Common myeloid progenitor, CD34-positive (primary cell): ENCODE results near the gene CUEDC1.

Source experiments
- CTCF ChIA-PET: fragments of 350-600 bp; sonication (Branson Sonifier 250); formaldehyde crosslinking; loops from one replicate; lab custom pipeline; 2021; ENCODE audit warnings: antibody characterized with exemption; lab: Charles Lee
- POLR2A ChIA-PET: fragments of 350-600 bp; sonication (Branson Sonifier 250); formaldehyde crosslinking; loops from one replicate; lab custom pipeline; 2021; ENCODE audit warnings: antibody characterized with exemption; lab: Charles Lee
- DNase-seq, 3 donors: peaks; one replicate each; pipeline versions ENCODE4 v3.0.0 to v3.0.0-alpha.2; 2013
- H3K27ac ChIP-seq, 2 experiments: 1 replicate in 1 of 2; 2 replicates in 1 of 2; pipeline ENCODE4 v1.7.0; 2013; ENCODE audit warnings: inconsistent platforms in 2 of 2, low read length in 2 of 2, mild to moderate bottlenecking in 2 of 2, low read depth in 1 of 2, moderate library complexity in 1 of 2; ENCODE audit not compliant: severe bottlenecking in 2 of 2, insufficient read depth in 1 of 2, poor library complexity in 1 of 2
- H3K27me3 ChIP-seq, 5 experiments: replicated peaks in 2 of 5; 1 replicate in 3 of 5; 2 replicates in 2 of 5; pipeline versions ENCODE4 v1.6.1 to v1.7.0; 2013; ENCODE audit warnings: low read length in 4 of 5, mild to moderate bottlenecking in 2 of 5, moderate library complexity in 2 of 5, inconsistent platforms in 1 of 5; ENCODE audit not compliant: insufficient read depth in 5 of 5, control insufficient read depth in 4 of 5
- H3K36me3 ChIP-seq, 4 experiments: 1 replicate in 2 of 4; 2 replicates in 2 of 4; pipeline versions ENCODE4 v1.6.1 to v1.7.0; 2013; ENCODE audit warnings: low read length in 3 of 4, control low read depth in 1 of 4, mild to moderate bottlenecking in 1 of 4; ENCODE audit not compliant: control insufficient read depth in 4 of 4, insufficient read depth in 4 of 4
- H3K4me1 ChIP-seq, 4 experiments: 1 replicate in 3 of 4; 2 replicates in 1 of 4; pipeline versions ENCODE4 v1.6.1 to v1.7.1; 2013; ENCODE audit warnings: low read length in 3 of 4, mild to moderate bottlenecking in 3 of 4, control low read depth in 1 of 4, inconsistent platforms in 1 of 4, moderate library complexity in 1 of 4; ENCODE audit not compliant: control insufficient read depth in 4 of 4, insufficient read depth in 4 of 4; ENCODE audit errors: control extremely low read depth in 1 of 4
- H3K4me3 ChIP-seq, 7 experiments: 1 replicate in 4 of 7; 2 replicates in 3 of 7; pipeline versions ENCODE4 v1.5.1 to v1.7.0; 2013; ENCODE audit warnings: mild to moderate bottlenecking in 7 of 7, low read length in 6 of 7, moderate library complexity in 6 of 7, inconsistent platforms in 2 of 7, low read depth in 2 of 7, control low read depth in 1 of 7; ENCODE audit not compliant: insufficient read depth in 4 of 7, control insufficient read depth in 1 of 7; ENCODE audit errors: extremely low read depth in 1 of 7
- H3K9me3 ChIP-seq, 5 experiments: 1 replicate in 4 of 5; 2 replicates in 1 of 5; pipeline versions ENCODE4 v1.6.1 to v1.7.1; 2013; ENCODE audit warnings: low read length in 4 of 5, mild to moderate bottlenecking in 2 of 5, inconsistent platforms in 1 of 5, low read depth in 1 of 5, moderate library complexity in 1 of 5; ENCODE audit not compliant: control insufficient read depth in 4 of 5, insufficient read depth in 2 of 5; ENCODE audit errors: control extremely low read depth in 1 of 5
- WGBS: methylation state at CpG from one replicate; pipeline ENCODE4 v1.1.5; 2013; ENCODE audit not compliant: insufficient coverage; 5-methylcytosine and 5-hydroxymethylcytosine counted together

The CUEDC1 gene

GRCh38 chr17:57885148-57885915 lies 69.9 kb downstream of the CUEDC1 start:
- CTCF ChIA-PET = interaction anchor here (0.6 to 1.3 kb wide), 3 partner anchors 9 to 112 kb away, joined by 3 to 4 read pairs (median 3); no protein-coding TSS in a partner anchor
- WGBS = 95% methylated on average over 61 of the region's 67 CpGs
- POLR2A ChIA-PET = no interaction called here

GRCh38 chr17:57881783-57882351 lies 73.3 kb downstream of the CUEDC1 start:
- no peak overlapping the region for H3K4me3 ChIP-seq
- no peak for DNase-seq
- H3K27me3 ChIP-seq = no peaks in the 10 kb centered on the region
- H3K27ac ChIP-seq = no peak overlapping the region
- peaks cover 0 to 15% (median 4%) of the 10 kb centered on the region in 4 experiments for H3K4me1 ChIP-seq
- 98% methylated on average over 8 of the region's 9 CpGs for WGBS
- CTCF ChIA-PET = interaction anchor here (1.3 to 1.6 kb wide), 2 partner anchors 15 to 17 kb away, joined by 3 to 5 read pairs; no protein-coding TSS in a partner anchor
- POLR2A ChIA-PET = no interaction called here
- no peaks in the 10 kb centered on the region for H3K9me3 ChIP-seq
- no peaks in the 10 kb centered on the region for H3K36me3 ChIP-seq

More at GRCh38 chr17:57885148-57885915, 69.9 kb downstream of the CUEDC1 start:
- H3K27me3 ChIP-seq = no peaks in the 10 kb centered on the region
- peaks cover 0 to 8% (median 8%) of the 10 kb centered on the region in 4 experiments for H3K4me1 ChIP-seq
- no peak overlapping the region for H3K4me3 ChIP-seq
- H3K27ac ChIP-seq = no peak overlapping the region
- no peaks in the 10 kb centered on the region for H3K36me3 ChIP-seq
- H3K9me3 ChIP-seq = no peaks in the 10 kb centered on the region
- DNase-seq = no peak

GRCh38 chr17:57881143-57881542 lies 74.1 kb downstream of the CUEDC1 start:
- no peak for DNase-seq
- ChIA-PET CTCF (interaction anchor here (1.6 to 15.6 kb wide), 3 partner anchors 9 to 21 kb away, joined by 5 to 252 read pairs (median 22); partner anchors contain the start of gene MRPS23), POLR2A (no interaction called here)
- no peaks in the 10 kb centered on the region for H3K36me3 ChIP-seq
- H3K27me3 ChIP-seq = no peaks in the 10 kb centered on the region
- H3K4me1 ChIP-seq = peaks cover 3 to 22% (median 11%) of the 10 kb centered on the region in 4 experiments
- H3K9me3 ChIP-seq = no peaks in the 10 kb centered on the region
- H3K4me3 ChIP-seq = no peak overlapping the region
- 95% methylated on average over 6 of the region's 8 CpGs for WGBS
- no peak overlapping the region for H3K27ac ChIP-seq

GRCh38 chr17:57880086-57880456 lies 75.1 kb downstream of the CUEDC1 start:
- no peaks in the 10 kb centered on the region for H3K9me3 ChIP-seq
- DNase-seq = no peak
- no peak overlapping the region for H3K4me3 ChIP-seq
- POLR2A ChIA-PET = no interaction called here
- no peak overlapping the region for H3K27ac ChIP-seq
- 89% methylated on average over 7 of the region's 8 CpGs for WGBS
- H3K36me3 ChIP-seq = no peaks in the 10 kb centered on the region
- CTCF ChIA-PET = interaction anchor here (1.7 to 15.6 kb wide), 5 partner anchors 10 to 119 kb away, joined by 6 to 252 read pairs (median 17); partner anchors contain the start of gene MRPS23
- peaks cover 3 to 33% (median 22%) of the 10 kb centered on the region in 4 experiments for H3K4me1 ChIP-seq
- H3K27me3 ChIP-seq = no peaks in the 10 kb centered on the region

GRCh38 chr17:57879437-57880085 lies 75.7 kb downstream of the CUEDC1 start:
- Histone ChIP-seq H3K9me3 (no peaks in the 10 kb centered on the region), H3K27ac (no peak overlapping the region), H3K4me3 (no peak overlapping the region), H3K4me1 (peaks cover 3 to 37% (median 27%) of the 10 kb centered on the region in 4 experiments), H3K27me3 (no peaks in the 10 kb centered on the region), H3K36me3 (no peaks in the 10 kb centered on the region)
- WGBS = 91% methylated on average over 10 of the region's 12 CpGs
- POLR2A ChIA-PET = no interaction called here
- CTCF ChIA-PET = interaction anchor here (0.8 to 15.6 kb wide), 6 partner anchors 10 to 119 kb away, joined by 3 to 252 read pairs (median 14); partner anchors contain the start of gene MRPS23
- DNase-seq = no peak

GRCh38 chr17:57877803-57878377 lies 77.3 kb downstream of the CUEDC1 start:
- Histone ChIP-seq H3K9me3 (no peaks in the 10 kb centered on the region), H3K4me1 (peaks cover 8 to 54% (median 43%) of the 10 kb centered on the region in 4 experiments), H3K36me3 (no peaks in the 10 kb centered on the region), H3K27ac (no peak overlapping the region), H3K27me3 (no peaks in the 10 kb centered on the region), H3K4me3 (no peak overlapping the region)
- no peak for DNase-seq
- 95% methylated on average over 7 of the region's 9 CpGs for WGBS
- ChIA-PET CTCF (interaction anchor here (0.7 to 15.6 kb wide), 6 partner anchors 9 to 121 kb away, joined by 3 to 252 read pairs (median 14); partner anchors contain the start of gene MRPS23), POLR2A (no interaction called here)
